SK-N-SH (cell line): ENCODE data around the gene TMEM182.

Source experiments
- ELF1 ChIP-seq: IDR thresholded peaks from 2 replicates; pipeline ENCODE4 v1.4.0; 2012
- EZH2phosphoT487 ChIP-seq: fragments of 200-600 bp; sonication (generic); IDR thresholded peaks from 2 replicates; pipeline ENCODE4 v1.6.1; 2017; ENCODE audit warnings: low read depth, mixed run types, mild to moderate bottlenecking, antibody characterized with exemption, moderate library complexity, borderline replicate concordance
- FOXM1 ChIP-seq: IDR thresholded peaks from 2 replicates; pipeline ENCODE4 v1.4.0; 2012; ENCODE audit warnings: low read depth, mild to moderate bottlenecking
- RFX5 ChIP-seq: IDR thresholded peaks from 2 replicates; pipeline ENCODE4 v1.6.1; 2012; ENCODE audit warnings: mild to moderate bottlenecking, improper control_type of control experiment, low read length
- TEAD4 ChIP-seq: IDR thresholded peaks from 2 replicates; pipeline ENCODE4 v1.4.0; 2012; ENCODE audit warnings: mild to moderate bottlenecking, borderline replicate concordance; ENCODE audit not compliant: insufficient read depth

DNA sequence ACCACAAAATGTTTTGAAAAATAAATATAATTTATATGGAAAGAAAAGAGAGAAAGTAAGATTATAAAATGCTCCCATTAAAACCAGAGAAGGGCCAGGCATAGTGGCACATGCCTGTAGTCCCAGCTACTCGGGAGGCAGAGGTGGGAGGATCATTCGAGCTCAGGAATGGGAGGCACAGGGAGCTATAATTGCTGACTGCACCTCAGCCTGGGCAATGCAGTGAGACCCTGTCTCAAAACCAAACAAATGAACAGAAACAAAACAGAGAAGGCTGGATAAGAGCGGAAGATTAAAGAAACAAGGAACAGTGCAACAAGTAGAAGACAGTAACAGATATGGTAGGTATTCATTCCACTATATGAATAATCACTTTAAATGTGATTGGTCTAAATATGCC lies 18.6 kb upstream of the TMEM182 start:
- TF ChIP-seq RFX5 (no peak), TEAD4 (no peak), EZH2phosphoT487 (no peak), ELF1 (no peak), FOXM1 (no peak)
